BJ (cell line): ENCODE data around the gene MFAP1. TPM values are rescaled to one million over a fixed set of nuclear protein-coding genes. Genes with fewer than 3 reads are reported as not detected.
"Not testable (repeated sequence)": the region's sequence is repeated elsewhere in the genome, so short reads cannot be mapped to it uniquely, and the experiment has no call there.

ENCODE experiments used
- CTCF ChIA-PET: fragments of 350-600 bp; formaldehyde crosslinking; extraction: SDS; loops from one replicate; lab custom pipeline; 2021; ENCODE audit warnings: antibody characterized with exemption, inconsistent platforms; lab: Yijun Ruan, JAX
- POLR2A ChIA-PET: fragments of 300-600 bp; sonication (Branson Sonifier 250); formaldehyde crosslinking; extraction: SDS; loops from one replicate; lab custom pipeline; 2021; ENCODE audit warnings: antibody characterized with exemption; lab: Charles Lee
- DNase-seq: peaks from one replicate; pipeline ENCODE4 v3.0.0-alpha.2; 2011; ENCODE audit warnings: low read depth
- H3K27me3 ChIP-seq: 2 replicates; pipeline ENCODE4 v1.6.0; 2011; ENCODE audit warnings: low read length; ENCODE audit not compliant: control insufficient read depth, insufficient read depth
- H3K36me3 ChIP-seq: 2 replicates; pipeline ENCODE4 v1.5.1; 2011; ENCODE audit warnings: low read length; ENCODE audit not compliant: control insufficient read depth, insufficient read depth
- H3K4me3 ChIP-seq: 2 replicates; pipeline ENCODE4 v1.5.1; 2011; ENCODE audit warnings: low read depth, mild to moderate bottlenecking, control low read depth, low read length
- CTCF ChIP-seq: IDR thresholded peaks from 2 replicates; pipeline ENCODE4 v1.5.1; 2011; ENCODE audit warnings: low read depth, mild to moderate bottlenecking, control low read depth, inconsistent platforms, low read length, moderate library complexity; ENCODE audit not compliant: insufficient read depth
- polyA plus RNA-seq: library from polyadenylated mRNA; depleted of rRNA; stranded (reverse); fragments of >200 nt; gene quantifications from 2 replicates; pipeline ENCODE4 v1.2.3, GENCODE V29; 2011

Gene MFAP1
- polyA plus RNA-seq, 1 experiment, result 13.1 TPM

DNA sequence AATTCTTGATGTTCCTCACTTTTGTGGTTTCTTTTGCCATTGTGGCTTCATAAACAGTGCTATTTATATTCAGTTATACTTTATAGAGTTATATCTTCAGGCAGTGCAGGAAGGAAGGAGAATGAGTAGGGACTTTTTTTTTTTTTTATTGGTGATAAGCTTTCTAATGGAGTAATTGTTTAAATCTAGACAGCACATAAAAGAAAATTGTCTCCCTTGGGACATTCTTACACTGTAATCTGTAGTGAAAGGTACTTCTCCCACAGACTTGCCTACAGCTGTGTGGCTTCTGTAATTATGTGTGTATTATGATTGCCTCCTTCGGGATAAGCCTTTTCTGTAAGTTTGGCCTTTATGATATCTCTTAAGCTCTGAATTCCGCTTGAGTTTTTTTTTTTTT, 43.9 kb upstream of the MFAP1 start:
- CTCF ChIA-PET, result interaction anchor here (1.2 to 1.5 kb wide), 2 partner anchors 14 to 633 kb away, joined by 3 to 4 read pairs; no protein-coding TSS in a partner anchor
- no peak for TF ChIP-seq CTCF
- no peak overlapping the region for H3K4me3 ChIP-seq
- no peaks in the 10 kb centered on the region for H3K36me3 ChIP-seq
- POLR2A ChIA-PET, result no interaction called here
- DNase-seq, result no peak
- no peaks in the 10 kb centered on the region for H3K27me3 ChIP-seq

GRCh38 chr15:43867096-43867495, 42.6 kb upstream of the MFAP1 start:
- CTCF ChIA-PET, result interaction anchor here (1.2 kb wide), 1 partner anchor 16 kb away, joined by 3 read pairs; no protein-coding TSS in a partner anchor
- H3K4me3 ChIP-seq, result no peak overlapping the region
- no peaks in the 10 kb centered on the region; the same call in 1 of the 2 replicates for H3K36me3 ChIP-seq
- H3K27me3 ChIP-seq, result no peaks in the 10 kb centered on the region
- TF ChIP-seq CTCF, result no peak
- DNase-seq, result no peak
- POLR2A ChIA-PET, result no interaction called here

DNA sequence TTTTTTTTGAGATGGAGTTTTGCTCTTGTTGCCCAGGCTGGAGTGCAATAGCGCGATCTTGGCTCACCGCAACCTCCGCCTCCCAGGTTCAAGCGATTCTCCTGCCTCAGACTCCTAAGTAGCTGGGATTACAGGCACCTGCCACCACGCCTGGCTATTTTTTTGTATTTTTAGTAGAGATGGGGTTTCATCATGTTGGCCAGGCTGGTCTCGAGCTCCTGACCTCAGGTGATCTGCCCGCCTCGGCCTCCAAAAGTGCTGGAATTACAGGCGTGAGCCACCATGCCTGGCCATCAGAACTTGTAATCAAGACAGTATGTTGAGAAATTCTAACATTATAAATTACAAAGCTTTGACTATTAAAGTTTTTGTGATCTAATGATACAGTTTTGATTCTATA, 42.1 kb upstream of the MFAP1 start:
- H3K27me3 ChIP-seq, POLR2A ChIA-PET, H3K36me3 ChIP-seq, DNase-seq, CTCF ChIA-PET, H3K4me3 ChIP-seq: not testable (repeated sequence)

DNA sequence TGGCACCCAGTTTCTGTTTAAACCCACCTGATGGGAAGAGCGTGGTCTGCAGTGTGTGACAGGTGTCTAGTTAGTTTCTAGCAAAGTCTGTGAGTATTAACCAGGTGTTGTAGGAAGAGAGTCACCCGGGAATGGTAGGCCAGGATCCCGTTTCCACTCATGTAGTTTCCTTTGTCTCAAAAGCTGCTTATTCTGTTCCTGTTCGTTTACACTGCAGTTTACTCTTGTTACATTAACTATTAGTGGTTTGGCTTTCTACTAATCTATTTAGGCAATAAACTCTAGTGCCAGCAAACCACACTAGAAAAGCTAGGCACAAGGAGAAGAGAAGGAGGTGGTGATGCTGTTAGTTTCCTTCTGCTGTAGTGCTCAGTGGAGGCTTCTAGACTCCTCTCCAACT, 35.1 kb upstream of the MFAP1 start:
- TF ChIP-seq CTCF, result no peak
- H3K36me3 ChIP-seq, result no peaks in the 10 kb centered on the region; the same call in 1 of the 2 replicates
- no peak for DNase-seq
- ChIA-PET CTCF (interaction anchor here (1.0 to 2.1 kb wide), 3 partner anchors 11 to 16 kb away, joined by 3 to 12 read pairs (median 4); no protein-coding TSS in a partner anchor), POLR2A (no interaction called here)
- no peaks in the 10 kb centered on the region for H3K27me3 ChIP-seq
- no peak overlapping the region for H3K4me3 ChIP-seq

DNA sequence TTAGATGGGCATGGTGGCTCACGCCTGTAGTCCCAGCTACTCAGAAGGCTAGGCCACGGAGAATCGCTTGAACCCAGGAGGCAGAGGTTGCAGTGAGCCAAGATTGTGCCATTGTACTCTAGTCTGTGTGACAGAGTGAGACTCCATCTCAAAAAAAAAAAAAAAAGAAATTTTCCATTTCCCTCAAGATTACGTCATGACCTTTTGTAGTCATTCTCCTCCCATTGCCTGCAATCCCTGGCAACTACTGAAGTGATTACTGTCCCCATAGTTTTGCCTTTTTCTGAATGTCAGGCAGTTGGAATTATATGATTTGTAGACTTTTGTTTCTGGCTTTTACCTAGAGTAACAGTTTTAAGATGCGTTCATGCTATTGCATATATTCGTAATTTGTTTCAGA, 30.3 kb upstream of the MFAP1 start:
- ChIA-PET CTCF (no interaction called here), POLR2A (no interaction called here)
- H3K4me3 ChIP-seq, result no peak overlapping the region
- H3K27me3 ChIP-seq, result no peaks in the 10 kb centered on the region
- DNase-seq, result no peak
- no peaks in the 10 kb centered on the region for H3K36me3 ChIP-seq
- TF ChIP-seq CTCF, result no peak

DNA sequence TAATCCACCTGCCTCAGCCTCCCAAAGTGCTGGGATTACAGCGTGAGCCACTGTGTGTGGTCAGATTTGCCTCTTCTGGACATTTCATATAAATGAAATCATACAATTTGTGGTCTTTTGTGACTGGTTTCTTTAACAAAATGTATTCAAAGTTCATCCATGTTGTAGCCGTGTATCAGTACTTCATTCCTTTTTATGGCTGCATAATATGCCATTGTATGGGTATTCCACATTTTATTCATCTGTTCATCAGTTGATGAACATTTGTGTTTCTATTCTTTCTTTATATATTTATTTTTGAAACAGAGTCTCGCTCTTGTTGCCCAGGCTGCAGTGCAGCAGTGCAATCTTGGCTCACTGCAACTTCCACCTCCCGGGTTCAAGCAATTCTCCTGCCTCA, 28.1 kb upstream of the MFAP1 start:
- ChIA-PET CTCF (no interaction called here), POLR2A (no interaction called here)

More for the DNA sequence above, 28.1 kb upstream of the MFAP1 start:
- no peaks in the 10 kb centered on the region for H3K36me3 ChIP-seq
- TF ChIP-seq CTCF, result no peak
- H3K4me3 ChIP-seq, result no peak overlapping the region
- H3K27me3 ChIP-seq, result no peaks in the 10 kb centered on the region
- no peak for DNase-seq
